Right cardiac atrium (tissue), 5 donors: Measurements from ENCODE around the gene SPATA31D1. TPM values are rescaled to one million over a fixed set of nuclear protein-coding genes. Genes with fewer than 3 reads are reported as not detected.
"Not testable (repeated sequence)": the region's sequence is repeated elsewhere in the genome, so short reads cannot be mapped to it uniquely, and the experiment has no call there.

ENCODE experiments used
- ATAC-seq, 2 donors: fragments of 200-7000 bp; cut with Tn5 transposase; one replicate each; pipeline versions ENCODE4 v1.8.0 to v1.9.1; 2020; ENCODE audit warnings: moderate library complexity in 2 of 2, mild to moderate bottlenecking in 1 of 2
- DNase-seq, 3 donors: peaks; one replicate each; pipeline ENCODE4 v3.0.0-alpha.2; 2020
- H3K27ac ChIP-seq: one replicate; pipeline ENCODE4 v1.5.1; 2013; ENCODE audit warnings: mild to moderate bottlenecking, low read length, control low read depth, moderate library complexity
- H3K27me3 ChIP-seq: one replicate; pipeline ENCODE4 v1.6.1; 2013; ENCODE audit not compliant: control insufficient read depth, insufficient read depth
- H3K4me1 ChIP-seq: one replicate; pipeline ENCODE4 v1.6.1; 2013; ENCODE audit warnings: low read length; ENCODE audit not compliant: control insufficient read depth, insufficient read depth
- H3K4me3 ChIP-seq: one replicate; pipeline ENCODE4 v1.5.1; 2013; ENCODE audit warnings: low read length, control low read depth
- H3K9me3 ChIP-seq: one replicate; pipeline ENCODE4 v1.6.1; 2013; ENCODE audit warnings: low read length; ENCODE audit not compliant: control insufficient read depth
- WGBS: extraction: QIAGEN DNeasy Blood & Tissue Kit; methylation state at CpG from one replicate; pipeline ENCODE4 v1.1.7; 2013; 5-methylcytosine and 5-hydroxymethylcytosine counted together
- intact Hi-C, 4 donors: fragments of 100-400 bp; cut with DNase I; formaldehyde crosslinking; loops; one replicate each; pipeline versions ENCODE4 v1.11.0 to v1.14.0; 2022 to 2023
- long read RNA-seq, 4 donors: library from polyadenylated mRNA; unstranded; transcript quantifications; one replicate each; pipeline ENCODE4 v2.0.0, GENCODE V29; 2020 to 2021
- polyA plus RNA-seq: library from polyadenylated mRNA; stranded (reverse); fragments of 200-250 nt; gene quantifications from one replicate; pipeline ENCODE4 v1.2.3, GENCODE V29; 2013
- total RNA-seq, 4 donors: library from RNA; stranded (reverse); fragmentation: NEBNext Ultra II Directional; extraction: Animal tissue kit (Norgen Biotek cat#: 25700); gene quantifications; one replicate each; pipeline ENCODE4 v1.2.1, GENCODE V29; 2021
- donor health status: healthy with polysubstance abuse.
- donor health status: DM: no; HTN: yes; CAD: no.
- donor health status: DM: no; HTN: no; CAD: no.
- donor health status: DM: no; HTN: yes; CAD: no; lungs with severe emphysema.
- donor health status: DM: yes; HTN: yes; CAD: no.

Gene SPATA31D1
- not detected for total RNA-seq
- polyA plus RNA-seq = not detected
- long read RNA-seq, donor 1 = 0 reads
- long read RNA-seq, donor 2 = 0 reads
- long read RNA-seq, donor 3 = 0 reads
- long read RNA-seq, donor 4 = 0 reads

DNA sequence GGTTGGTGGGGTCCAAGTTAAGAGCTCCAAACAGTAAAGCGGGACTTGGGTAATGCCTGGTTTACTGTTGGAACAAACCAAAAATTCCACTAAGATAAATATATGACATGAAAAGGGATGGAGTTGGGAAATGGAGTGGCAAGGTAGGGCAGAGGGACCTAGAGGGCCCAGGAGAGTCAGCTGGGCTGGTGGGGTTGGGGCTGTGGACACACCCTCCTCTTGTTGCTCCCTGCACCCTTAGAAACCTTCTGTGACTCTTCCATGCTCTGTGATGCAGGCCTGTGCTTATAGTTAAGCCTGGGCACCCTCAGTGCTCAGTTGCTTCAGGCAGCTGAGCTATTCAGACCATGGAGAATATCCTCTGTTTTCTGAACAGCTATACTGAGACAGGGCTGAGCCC lies at the start of gene SPATA31D1:
Gene SPATA31D1, plus strand, starts transcription at position 301 of the 400 bp plus-strand sequence. Its CDS starts 47 bp downstream, at position 348.
- H3K27me3 ChIP-seq, ATAC-seq, DNase-seq, H3K27ac ChIP-seq, H3K9me3 ChIP-seq, intact Hi-C loops, H3K4me3 ChIP-seq, H3K4me1 ChIP-seq: not testable (repeated sequence)
- WGBS = 95% methylated on average over 1 of the region's 1 CpG

DNA sequence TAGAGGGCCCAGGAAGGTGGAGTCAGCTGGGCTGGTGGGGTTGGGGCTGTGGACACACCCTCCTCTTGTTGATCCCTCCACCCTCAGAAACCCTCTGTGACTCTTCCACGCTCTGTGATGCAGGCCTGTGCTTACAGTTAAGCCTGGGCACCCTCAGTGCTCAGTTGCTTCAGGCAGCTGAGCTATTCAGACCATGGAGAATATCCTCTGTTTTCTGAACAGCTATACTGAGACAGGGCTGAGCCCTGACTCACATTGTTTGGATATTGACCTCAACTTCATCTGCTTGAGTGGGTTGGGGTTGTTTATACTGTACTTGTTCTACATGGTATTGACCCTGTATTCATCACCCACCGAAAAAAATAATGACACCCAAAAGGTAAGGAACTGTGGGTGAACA lies 45.2 kb upstream of the SPATA31D1 start, which contains the start of gene SPATA31D3:
Gene SPATA31D3, plus strand, starts transcription at position 108 of the 400 bp plus-strand sequence. Its CDS starts 86 bp downstream, at position 194.
- DNase-seq, H3K27ac ChIP-seq, H3K9me3 ChIP-seq, H3K4me3 ChIP-seq, H3K27me3 ChIP-seq, H3K4me1 ChIP-seq, ATAC-seq, intact Hi-C loops: not testable (repeated sequence)
- WGBS = no CpG with 5 or more reads among the region's 2 CpGs

DNA sequence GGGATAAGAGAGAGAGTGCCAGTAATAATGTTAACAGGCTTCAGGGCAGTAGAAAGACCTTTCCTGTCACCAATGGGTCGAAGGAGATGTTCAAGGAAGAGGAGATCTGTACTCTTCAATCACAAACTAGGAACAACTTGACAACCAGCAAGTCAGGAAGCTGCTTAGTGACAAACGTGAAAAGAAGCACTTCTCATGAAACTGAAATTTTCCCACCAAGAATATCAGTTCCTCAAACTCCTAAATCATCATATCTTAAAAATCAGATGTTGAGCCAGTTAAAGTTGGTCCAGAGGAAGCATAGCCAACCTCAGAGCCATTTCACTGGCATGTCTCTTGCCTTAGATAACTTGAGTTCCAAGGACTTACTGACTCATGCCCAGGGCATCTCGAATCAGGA lies 39.9 kb upstream of the SPATA31D1 start:
- H3K27ac ChIP-seq, H3K4me1 ChIP-seq, H3K27me3 ChIP-seq, ATAC-seq, H3K4me3 ChIP-seq, H3K9me3 ChIP-seq, intact Hi-C loops, DNase-seq: not testable (repeated sequence)
- WGBS = 50% methylated on average over 1 of the region's 3 CpGs

DNA sequence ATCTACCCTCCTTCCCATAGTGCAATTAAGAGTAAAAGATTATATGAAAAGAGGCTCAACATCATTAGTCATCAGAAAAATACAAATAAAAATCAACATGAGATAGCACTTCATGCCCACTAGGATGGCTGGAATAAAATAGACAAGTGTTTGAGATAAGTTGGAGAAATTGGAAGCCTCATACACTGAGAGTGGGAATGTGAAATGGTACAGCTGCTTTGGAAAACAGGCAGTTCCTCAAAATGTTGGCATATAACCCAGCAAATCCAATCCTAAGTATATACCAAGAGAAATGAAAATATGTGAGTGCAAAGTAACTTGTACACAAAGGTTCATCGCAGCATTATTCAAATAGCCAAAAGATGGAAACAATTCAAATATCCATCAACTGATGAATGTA lies 35.5 kb upstream of the SPATA31D1 start:
- DNase-seq (no peak), ATAC-seq (no peak)
- peaks cover 4% of the 10 kb centered on the region for H3K9me3 ChIP-seq
- intact Hi-C loops = no loop called here
- H3K27ac ChIP-seq = no peak overlapping the region
- H3K4me3 ChIP-seq = no peak overlapping the region
- H3K27me3 ChIP-seq = no peaks in the 10 kb centered on the region
- 90% methylated on average over 1 of the region's 1 CpG for WGBS
- H3K4me1 ChIP-seq = no peaks in the 10 kb centered on the region

DNA sequence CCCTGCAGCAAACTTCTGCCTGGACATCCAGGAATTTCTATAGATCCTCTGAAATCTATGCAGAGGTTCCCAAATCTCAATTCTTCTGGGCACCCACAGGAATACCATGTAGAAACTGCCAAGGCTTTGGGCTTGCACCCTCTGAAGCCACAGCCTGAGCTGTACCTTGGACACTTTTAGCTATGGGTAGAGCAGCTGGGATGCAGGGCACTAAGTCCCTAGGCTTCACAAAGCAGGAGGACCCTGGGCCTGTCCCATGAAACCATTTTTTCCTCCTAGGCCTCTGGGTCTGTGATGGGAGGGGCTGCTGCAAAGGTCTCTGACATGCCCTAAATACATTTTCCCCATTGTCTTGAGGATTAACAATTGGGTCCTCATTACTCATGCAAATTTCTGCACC lies 32.9 kb upstream of the SPATA31D1 start:
- H3K4me3 ChIP-seq = no peak overlapping the region
- H3K27me3 ChIP-seq = no peaks in the 10 kb centered on the region
- H3K4me1 ChIP-seq = no peaks in the 10 kb centered on the region
- H3K27ac ChIP-seq = no peak overlapping the region
- H3K9me3 ChIP-seq = peaks cover 4% of the 10 kb centered on the region
- ATAC-seq (no peak), DNase-seq (no peak)
- intact Hi-C loops = no loop called here

DNA sequence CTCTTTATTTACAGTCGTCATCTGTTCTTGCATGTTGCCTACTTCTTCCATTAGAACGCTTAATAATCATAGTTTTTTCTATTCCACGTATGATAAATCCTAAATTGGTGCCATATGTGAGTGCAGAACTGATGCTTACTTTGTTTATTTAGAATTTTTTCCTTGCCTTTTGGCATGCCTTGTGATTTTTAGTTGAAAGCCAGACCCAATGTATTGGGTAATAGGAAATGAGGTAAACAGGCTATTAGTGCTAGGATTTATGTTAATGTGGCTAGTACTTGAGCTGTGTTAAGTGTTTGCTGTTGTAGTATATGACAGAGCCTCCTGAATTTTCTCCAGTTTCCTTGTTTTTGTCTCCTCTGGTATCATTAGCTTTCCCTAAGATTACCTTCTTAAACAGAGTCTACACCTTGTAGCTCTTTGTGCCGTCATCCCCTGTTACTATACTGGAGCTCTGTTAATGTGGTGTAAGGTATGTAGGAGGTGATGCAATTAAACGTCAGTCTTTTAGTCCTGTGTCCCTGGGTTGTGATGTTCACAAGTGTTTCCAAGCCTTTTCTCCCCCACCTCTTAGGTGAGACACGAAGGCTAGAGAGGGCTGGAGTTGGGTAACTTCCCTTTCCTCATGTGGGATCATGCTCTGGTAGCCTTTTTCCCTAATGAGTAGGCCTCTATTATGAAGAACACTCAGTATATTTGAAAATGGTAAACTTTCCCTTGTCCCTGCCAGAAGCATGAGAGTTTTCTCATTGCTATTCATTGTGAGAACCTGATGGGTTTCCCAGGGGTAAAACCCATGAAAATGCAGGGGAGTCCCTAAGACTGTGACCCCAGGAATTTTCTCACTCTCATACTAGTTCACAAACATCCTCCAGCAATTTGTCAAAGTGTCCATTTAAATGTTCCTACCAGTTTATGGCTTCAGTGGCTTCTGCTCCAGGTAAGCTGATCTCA lies 24.1 kb upstream of the SPATA31D1 start:
- ATAC-seq = no peak
- intact Hi-C loops = no loop called here
- H3K4me1 ChIP-seq = no peaks in the 10 kb centered on the region
- no peaks in the 10 kb centered on the region for H3K27me3 ChIP-seq
- no peak overlapping the region for H3K4me3 ChIP-seq
- no peak for DNase-seq
- no peak overlapping the region for H3K27ac ChIP-seq
- 79% methylated on average over 6 of the region's 6 CpGs for WGBS
- H3K9me3 ChIP-seq = no peaks in the 10 kb centered on the region

DNA sequence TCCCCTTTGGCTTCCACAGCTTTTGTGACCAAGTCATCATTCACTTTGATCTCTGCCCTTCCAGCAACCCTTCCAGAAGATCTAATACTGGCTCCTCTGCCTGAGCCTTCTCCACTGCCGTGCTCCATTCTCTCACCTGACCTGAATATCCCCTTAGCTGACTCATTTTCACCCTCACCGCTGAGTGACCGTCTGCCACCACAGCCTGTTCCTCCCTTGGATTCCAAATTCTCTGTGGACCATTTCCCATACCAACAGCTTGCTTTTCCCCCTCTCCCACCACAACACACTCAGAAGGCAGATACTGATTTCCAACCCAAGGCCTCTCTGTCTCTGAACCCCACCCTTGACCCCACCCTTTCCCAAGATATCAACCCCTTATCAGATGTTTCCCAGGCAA lies 20.5 kb upstream of the SPATA31D1 start:
- Histone ChIP-seq H3K9me3 (no peaks in the 10 kb centered on the region), H3K4me1 (no peaks in the 10 kb centered on the region), H3K27ac (no peak overlapping the region), H3K4me3 (no peak overlapping the region), H3K27me3 (no peaks in the 10 kb centered on the region)
- ATAC-seq (no peak), DNase-seq (no peak)
- 93% methylated on average over 3 of the region's 3 CpGs for WGBS
- intact Hi-C loops = no loop called here

DNA sequence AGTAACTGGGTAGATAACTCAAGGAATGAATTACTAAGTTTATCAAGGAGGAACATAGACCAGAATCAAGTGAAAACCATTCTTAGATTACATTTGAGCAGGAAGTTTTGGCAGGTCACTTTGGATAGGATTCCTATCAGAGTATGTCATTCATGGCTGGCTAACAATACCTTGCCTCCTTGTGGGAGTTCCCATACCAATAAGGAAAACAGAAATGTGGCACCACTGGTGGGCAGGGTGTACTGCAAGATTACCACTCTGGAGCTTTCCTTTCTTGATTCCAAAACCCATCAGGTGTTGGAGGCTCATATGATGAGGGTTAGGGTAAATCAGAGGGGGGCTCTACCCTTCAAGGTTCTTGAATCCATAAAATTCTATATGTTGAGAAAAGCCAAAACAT lies 18.6 kb upstream of the SPATA31D1 start:
- H3K9me3 ChIP-seq = no peaks in the 10 kb centered on the region
- no peaks in the 10 kb centered on the region for H3K27me3 ChIP-seq
- no peak overlapping the region for H3K27ac ChIP-seq
- DNase-seq (no peak), ATAC-seq (no peak)
- H3K4me1 ChIP-seq = no peaks in the 10 kb centered on the region
- intact Hi-C loops = no loop called here
- H3K4me3 ChIP-seq = no peak overlapping the region

DNA sequence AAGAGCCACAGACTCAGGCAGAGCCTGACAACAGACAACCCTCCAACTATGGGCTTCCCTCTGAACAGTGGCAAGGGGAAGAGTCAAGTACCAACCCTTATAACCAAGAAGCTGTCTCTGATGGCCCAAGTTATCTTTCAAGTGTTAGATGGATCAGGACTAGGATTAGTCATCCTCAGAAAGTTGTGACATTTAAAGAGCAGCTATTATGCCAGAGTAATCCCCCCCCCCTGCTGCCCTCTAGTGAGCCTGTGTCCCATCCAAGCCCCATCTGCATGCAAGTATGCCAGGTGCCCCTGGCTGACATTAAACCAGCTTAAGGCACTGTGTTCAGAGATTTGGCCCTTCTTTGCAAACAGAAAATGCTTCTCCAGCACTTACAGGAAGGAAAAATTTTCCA lies 16.8 kb upstream of the SPATA31D1 start:
- DNase-seq = no peak
- ATAC-seq = no peak
- no peaks in the 10 kb centered on the region for H3K4me1 ChIP-seq
- no peaks in the 10 kb centered on the region for H3K27me3 ChIP-seq
- no peak overlapping the region for H3K4me3 ChIP-seq
- intact Hi-C loops = no loop called here
- no peaks in the 10 kb centered on the region for H3K9me3 ChIP-seq
- no peak overlapping the region for H3K27ac ChIP-seq

DNA sequence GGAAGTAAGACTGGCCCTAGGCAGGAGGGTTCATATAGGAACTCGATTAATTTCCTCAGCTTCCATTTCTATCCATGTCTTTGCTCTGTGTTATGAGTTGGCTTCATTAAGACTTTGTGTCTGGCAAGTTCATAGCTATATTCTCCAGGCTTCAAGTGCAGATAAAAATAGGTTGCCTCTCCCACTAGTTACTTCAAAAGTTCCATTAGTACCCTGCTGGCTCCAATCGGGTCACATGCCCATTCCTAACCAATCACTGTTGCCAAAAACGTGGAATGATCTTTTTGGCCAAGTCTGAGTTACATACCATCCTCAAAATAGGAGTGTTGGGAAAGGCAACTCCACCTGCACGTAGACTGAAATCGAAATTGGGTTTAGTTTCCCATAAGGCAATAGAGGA lies 13.8 kb upstream of the SPATA31D1 start:
- ATAC-seq = no peak
- 84% methylated on average over 5 of the region's 5 CpGs for WGBS
- intact Hi-C loops = no loop called here

DNA sequence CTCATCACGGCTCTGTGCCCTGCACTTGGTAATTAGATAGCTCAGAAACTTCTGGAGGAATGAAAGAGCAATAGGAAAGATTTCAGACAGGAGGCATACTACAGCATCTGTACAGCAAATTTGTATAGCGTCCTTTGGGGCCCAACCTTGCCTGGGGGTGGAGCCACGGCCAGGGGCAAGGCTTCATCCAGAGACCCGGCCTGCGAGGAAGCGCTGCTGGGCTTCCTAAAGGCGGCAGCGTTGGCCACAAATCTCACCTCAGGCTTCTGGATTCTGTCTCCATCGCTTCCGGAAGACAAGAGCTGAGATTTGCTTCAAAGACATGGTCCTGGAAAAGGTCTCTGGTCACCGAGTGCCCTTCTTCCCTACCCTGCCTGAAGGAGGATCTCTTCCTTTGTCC lies 12.2 kb upstream of the SPATA31D1 start:
- no peaks in the 10 kb centered on the region for H3K9me3 ChIP-seq
- no peak overlapping the region for H3K27ac ChIP-seq
- ATAC-seq (no peak), DNase-seq (no peak)
- no peaks in the 10 kb centered on the region for H3K27me3 ChIP-seq
- no peaks in the 10 kb centered on the region for H3K4me1 ChIP-seq
- 89% methylated on average over 11 of the region's 11 CpGs for WGBS
- no peak overlapping the region for H3K4me3 ChIP-seq
- intact Hi-C loops = no loop called here

More for the DNA sequence above, 13.8 kb upstream of the SPATA31D1 start:
- Histone ChIP-seq H3K4me3 (no peak overlapping the region), H3K27me3 (no peaks in the 10 kb centered on the region), H3K27ac (no peak overlapping the region), H3K4me1 (no peaks in the 10 kb centered on the region), H3K9me3 (no peaks in the 10 kb centered on the region)
- no peak for DNase-seq
